HEK293 (cell line): Measurements from ENCODE around the gene SLC25A12.
A peak's percentile ranks its signal among the peaks of the same experiment; 100 is the strongest.

Experiments
- CTCF ChIA-PET: fragments of 350-600 bp; formaldehyde crosslinking; extraction: SDS; loops from one replicate; lab custom pipeline; 2021; ENCODE audit warnings: antibody characterized with exemption; lab: Yijun Ruan, JAX
- POLR2A ChIA-PET: fragments of 300-600 bp; formaldehyde crosslinking; extraction: SDS; loops from one replicate; lab custom pipeline; 2020; ENCODE audit warnings: antibody characterized with exemption, inconsistent platforms; lab: Yijun Ruan, JAX
- H3K27ac ChIP-seq: fragments of 200-500 bp; sonication (Bioruptor generic); 2 replicates; pipeline ENCODE4 v1.5.1; 2014; ENCODE audit warnings: low read depth, low read length, control low read depth, inconsistent platforms; ENCODE audit errors: extremely low read depth
- H3K36me3 ChIP-seq, 2 experiments: fragments of 200-500 bp in 1 of 2; sonication (Bioruptor generic) in 1 of 2; 1 replicate in 1 of 2; 2 replicates in 1 of 2; pipeline ENCODE4 v1.5.1; 2014 to 2017; ENCODE audit warnings: inconsistent platforms in 2 of 2, low read length in 2 of 2; ENCODE audit not compliant: control insufficient read depth in 2 of 2, insufficient read depth in 1 of 2
- H3K4me1 ChIP-seq: fragments of 200-500 bp; sonication (Bioruptor generic); 2 replicates; pipeline ENCODE4 v1.5.1; 2014; ENCODE audit warnings: mild to moderate bottlenecking, low read length, inconsistent platforms; ENCODE audit not compliant: control insufficient read depth, insufficient read depth
- H3K4me3 ChIP-seq: 2 replicates; pipeline ENCODE4 v1.5.1; 2011; ENCODE audit warnings: low read depth, mild to moderate bottlenecking, control low read depth, low read length, moderate library complexity
- H3K9me3 ChIP-seq: fragments of 200-500 bp; sonication (Bioruptor generic); 2 replicates; pipeline ENCODE4 v1.5.1; 2014; ENCODE audit warnings: low read depth, low read length, inconsistent platforms; ENCODE audit not compliant: control insufficient read depth, insufficient read depth
- FEZF1 ChIP-seq: fragments of 450-650 bp; formaldehyde crosslinking; IDR thresholded peaks from 2 replicates; pipeline ENCODE4 v1.5.1; 2016; ENCODE audit warnings: missing biosample characterization, missing genetic modification characterization
- GFI1B ChIP-seq: fragments of 450-650 bp; formaldehyde crosslinking; IDR thresholded peaks from 2 replicates; pipeline ENCODE4 v1.5.1; 2016; ENCODE audit warnings: missing biosample characterization, missing genetic modification characterization
- IKZF3 ChIP-seq: fragments of 450-650 bp; IDR thresholded peaks from 2 replicates; pipeline ENCODE4 v1.5.0; 2018; ENCODE audit warnings: missing biosample characterization, mild to moderate bottlenecking, missing genetic modification characterization, moderate library complexity
- KLF10 ChIP-seq: fragments of 450-650 bp; IDR thresholded peaks from 2 replicates; pipeline ENCODE4 v1.5.1; 2018; ENCODE audit warnings: missing biosample characterization, mild to moderate bottlenecking, missing genetic modification characterization
- KLF8 ChIP-seq: fragments of 450-650 bp; formaldehyde crosslinking; IDR thresholded peaks from 2 replicates; pipeline ENCODE4 v1.5.1; 2016; ENCODE audit warnings: missing biosample characterization, missing genetic modification characterization
- MEIS1 ChIP-seq: sonication (generic); formaldehyde crosslinking; IDR thresholded peaks from 2 replicates; pipeline ENCODE4 v1.8.1; 2022; ENCODE audit warnings: missing genetic modification reagents, mild to moderate bottlenecking, borderline replicate concordance
- MYNN ChIP-seq: fragments of 450-650 bp; formaldehyde crosslinking; IDR thresholded peaks from 2 replicates; pipeline ENCODE4 v1.5.1; 2016; ENCODE audit warnings: missing biosample characterization, missing genetic modification characterization, borderline replicate concordance
- OSR2 ChIP-seq: fragments of 450-650 bp; formaldehyde crosslinking; IDR thresholded peaks from 2 replicates; pipeline ENCODE4 v1.5.1; 2016; ENCODE audit warnings: missing biosample characterization, missing genetic modification characterization
- SP3 ChIP-seq: fragments of 450-650 bp; formaldehyde crosslinking; IDR thresholded peaks from 2 replicates; pipeline ENCODE4 v1.5.1; 2016; ENCODE audit warnings: missing biosample characterization, missing genetic modification characterization
- SP7 ChIP-seq: fragments of 450-650 bp; formaldehyde crosslinking; IDR thresholded peaks from 2 replicates; pipeline ENCODE4 v1.5.1; 2016; ENCODE audit warnings: missing biosample characterization, missing genetic modification characterization
- YY1 ChIP-seq: fragments of 450-650 bp; formaldehyde crosslinking; IDR thresholded peaks from 2 replicates; pipeline ENCODE4 v1.5.1; 2018; ENCODE audit warnings: missing biosample characterization, missing genetic modification characterization
- ZFP37 ChIP-seq: fragments of 450-650 bp; formaldehyde crosslinking; IDR thresholded peaks from 2 replicates; pipeline ENCODE4 v1.5.1; 2016; ENCODE audit warnings: missing biosample characterization, missing genetic modification characterization
- ZNF175 ChIP-seq: fragments of 450-650 bp; formaldehyde crosslinking; IDR thresholded peaks from 2 replicates; pipeline ENCODE4 v1.5.1; 2016; ENCODE audit warnings: missing biosample characterization, missing genetic modification characterization
- ZNF274 ChIP-seq, 2 experiments: fragments of 200-500 bp in 1 of 2; fragments of 450-650 bp in 1 of 2; sonication (Bioruptor generic) in 1 of 2; formaldehyde crosslinking in 1 of 2; IDR thresholded peaks; 2 replicates each; pipeline versions ENCODE4 v1.5.1 to v1.6.1; 2014 to 2016; ENCODE audit warnings: borderline replicate concordance in 1 of 2, inconsistent platforms in 1 of 2, low read length in 1 of 2, missing biosample characterization in 1 of 2, missing genetic modification characterization in 1 of 2
- ZNF311 ChIP-seq: fragments of 450-650 bp; formaldehyde crosslinking; IDR thresholded peaks from 2 replicates; pipeline ENCODE4 v1.5.1; 2017; ENCODE audit warnings: missing biosample characterization, missing genetic modification characterization, borderline replicate concordance
- ZNF37A ChIP-seq: fragments of 450-650 bp; IDR thresholded peaks from 2 replicates; pipeline ENCODE4 v1.5.1; 2018; ENCODE audit warnings: missing biosample characterization, missing genetic modification characterization
- ZNF521 ChIP-seq: fragments of 450-650 bp; formaldehyde crosslinking; IDR thresholded peaks from 2 replicates; pipeline ENCODE4 v1.5.1; 2017; ENCODE audit warnings: missing biosample characterization, mild to moderate bottlenecking, missing genetic modification characterization
- ZSCAN30 ChIP-seq: fragments of 450-650 bp; IDR thresholded peaks from 2 replicates; pipeline ENCODE4 v1.5.1; 2018; ENCODE audit warnings: missing biosample characterization, mild to moderate bottlenecking, missing genetic modification characterization, moderate library complexity
- TF ChIP-seq, protein P1 (sequence below): fragments of 450-650 bp; formaldehyde crosslinking; optimal IDR thresholded peaks from 2 replicates; pipeline ENCODE3; 2016; ENCODE audit warnings: missing biosample characterization, mild to moderate bottlenecking, missing genetic modification characterization
- TF ChIP-seq, protein P2 (sequence below): fragments of 450-650 bp; formaldehyde crosslinking; IDR thresholded peaks from 2 replicates; pipeline ENCODE4 v1.5.1; 2016; ENCODE audit warnings: missing biosample characterization, missing genetic modification characterization
- TF ChIP-seq, protein P3 (sequence below): fragments of 450-650 bp; formaldehyde crosslinking; IDR thresholded peaks from 2 replicates; pipeline ENCODE4 v1.5.1; 2016; ENCODE audit warnings: missing biosample characterization, missing genetic modification characterization

The SLC25A12 gene

DNA sequence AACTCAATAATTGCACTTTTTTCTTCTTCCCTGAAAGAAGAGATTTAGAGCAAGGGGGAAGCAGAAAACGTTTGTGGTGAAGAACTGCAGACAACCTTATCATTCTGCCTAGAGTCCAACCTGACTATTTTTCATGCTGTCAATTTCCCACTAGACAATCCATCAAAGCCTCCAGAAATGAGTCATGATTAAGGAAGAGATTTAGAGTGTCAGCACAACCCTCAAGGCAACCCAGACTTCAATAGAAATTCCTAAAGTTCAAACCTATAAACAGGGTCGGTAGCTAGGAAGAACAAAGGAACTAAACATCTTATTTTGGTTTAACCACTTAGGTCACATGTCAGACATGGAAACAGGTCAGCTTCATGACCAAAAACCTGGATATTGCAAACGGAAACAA is 86.9 kb downstream of the SLC25A12 start:
- no peak overlapping the region for H3K4me3 ChIP-seq
- H3K9me3 ChIP-seq = no peaks in the 10 kb centered on the region
- POLR2A ChIA-PET = no interaction called here
- H3K36me3 ChIP-seq = peaks cover 3 to 15% of the 10 kb centered on the region in 2 experiments
- no peak overlapping the region for H3K27ac ChIP-seq
- TF ChIP-seq MEIS1 = peak; percentile 65; the same call in 1 of the 2 replicates
- TF ChIP-seq SP7 (tag by site-specific recombination) = 0 out of 2 replicates have a peak, but pooled peaks have one; percentile 13
- TF ChIP-seq GFI1B (tag by site-specific recombination) = no peak
- CTCF ChIA-PET = interaction anchor here (0.8 kb wide), 1 partner anchor 306 kb away, joined by 5 read pairs; no protein-coding TSS in a partner anchor
- peaks cover 23% of the 10 kb centered on the region for H3K4me1 ChIP-seq

DNA sequence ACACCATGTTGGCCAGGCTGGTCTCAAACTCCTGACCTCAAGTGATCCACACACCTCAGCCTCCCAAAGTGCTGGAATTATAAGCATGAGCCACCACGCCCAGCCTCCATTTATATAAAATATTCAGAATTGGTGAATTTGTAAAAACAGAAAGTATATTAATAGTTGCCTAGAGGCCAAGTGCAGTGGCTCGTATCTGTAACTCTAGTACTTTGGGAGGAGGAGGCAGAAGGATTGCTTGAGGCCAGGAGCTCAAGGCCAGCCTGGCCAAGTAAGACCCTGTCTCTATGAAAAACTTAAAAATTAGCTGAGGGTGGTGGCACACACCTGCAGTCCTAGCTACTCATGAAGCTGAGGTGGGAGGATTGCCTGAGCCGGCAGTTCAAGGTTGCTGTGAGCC is 89.6 kb downstream of the SLC25A12 start:
- TF ChIP-seq ZNF37A (tag by site-specific recombination) = no peak
- no peak for TF ChIP-seq FEZF1
- no peak for TF ChIP-seq KLF10 (tag by site-specific recombination)
- no peak for TF ChIP-seq ZSCAN30 (tag by site-specific recombination)
- no peak for TF ChIP-seq MYNN (tag by site-specific recombination)
- no peak for TF ChIP-seq YY1
- no peak for TF ChIP-seq SP3 (tag by site-specific recombination)
- TF ChIP-seq, protein P1, sequence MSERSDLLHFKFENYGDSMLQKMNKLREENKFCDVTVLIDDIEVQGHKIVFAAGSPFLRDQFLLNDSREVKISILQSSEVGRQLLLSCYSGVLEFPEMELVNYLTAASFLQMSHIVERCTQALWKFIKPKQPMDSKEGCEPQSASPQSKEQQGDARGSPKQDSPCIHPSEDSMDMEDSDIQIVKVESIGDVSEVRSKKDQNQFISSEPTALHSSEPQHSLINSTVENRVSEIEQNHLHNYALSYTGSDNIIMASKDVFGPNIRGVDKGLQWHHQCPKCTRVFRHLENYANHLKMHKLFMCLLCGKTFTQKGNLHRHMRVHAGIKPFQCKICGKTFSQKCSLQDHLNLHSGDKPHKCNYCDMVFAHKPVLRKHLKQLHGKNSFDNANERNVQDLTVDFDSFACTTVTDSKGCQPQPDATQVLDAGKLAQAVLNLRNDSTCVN (tag by site-specific recombination) = no peak
- no peak for TF ChIP-seq ZNF274 (IDR thresholded peaks at IDR 0.05; ENCODE audit: low read length)
- no peak for TF ChIP-seq ZNF274 (tag by site-specific recombination; IDR thresholded peaks at IDR 0.05; ENCODE audit: borderline replicate concordance)
- TF ChIP-seq ZNF521 (tag by site-specific recombination) = no peak
- TF ChIP-seq ZNF175 (tag by site-specific recombination) = no peak
- no peak for TF ChIP-seq IKZF3 (tag by site-specific recombination)
- TF ChIP-seq ZNF311 (tag by site-specific recombination) = no peak
- TF ChIP-seq, protein P2, sequence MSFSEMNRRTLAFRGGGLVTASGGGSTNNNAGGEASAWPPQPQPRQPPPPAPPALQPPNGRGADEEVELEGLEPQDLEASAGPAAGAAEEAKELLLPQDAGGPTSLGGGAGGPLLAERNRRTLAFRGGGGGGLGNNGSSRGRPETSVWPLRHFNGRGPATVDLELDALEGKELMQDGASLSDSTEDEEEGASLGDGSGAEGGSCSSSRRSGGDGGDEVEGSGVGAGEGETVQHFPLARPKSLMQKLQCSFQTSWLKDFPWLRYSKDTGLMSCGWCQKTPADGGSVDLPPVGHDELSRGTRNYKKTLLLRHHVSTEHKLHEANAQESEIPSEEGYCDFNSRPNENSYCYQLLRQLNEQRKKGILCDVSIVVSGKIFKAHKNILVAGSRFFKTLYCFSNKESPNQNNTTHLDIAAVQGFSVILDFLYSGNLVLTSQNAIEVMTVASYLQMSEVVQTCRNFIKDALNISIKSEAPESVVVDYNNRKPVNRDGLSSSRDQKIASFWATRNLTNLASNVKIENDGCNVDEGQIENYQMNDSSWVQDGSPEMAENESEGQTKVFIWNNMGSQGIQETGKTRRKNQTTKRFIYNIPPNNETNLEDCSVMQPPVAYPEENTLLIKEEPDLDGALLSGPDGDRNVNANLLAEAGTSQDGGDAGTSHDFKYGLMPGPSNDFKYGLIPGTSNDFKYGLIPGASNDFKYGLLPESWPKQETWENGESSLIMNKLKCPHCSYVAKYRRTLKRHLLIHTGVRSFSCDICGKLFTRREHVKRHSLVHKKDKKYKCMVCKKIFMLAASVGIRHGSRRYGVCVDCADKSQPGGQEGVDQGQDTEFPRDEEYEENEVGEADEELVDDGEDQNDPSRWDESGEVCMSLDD = no peak
- TF ChIP-seq, protein P3, sequence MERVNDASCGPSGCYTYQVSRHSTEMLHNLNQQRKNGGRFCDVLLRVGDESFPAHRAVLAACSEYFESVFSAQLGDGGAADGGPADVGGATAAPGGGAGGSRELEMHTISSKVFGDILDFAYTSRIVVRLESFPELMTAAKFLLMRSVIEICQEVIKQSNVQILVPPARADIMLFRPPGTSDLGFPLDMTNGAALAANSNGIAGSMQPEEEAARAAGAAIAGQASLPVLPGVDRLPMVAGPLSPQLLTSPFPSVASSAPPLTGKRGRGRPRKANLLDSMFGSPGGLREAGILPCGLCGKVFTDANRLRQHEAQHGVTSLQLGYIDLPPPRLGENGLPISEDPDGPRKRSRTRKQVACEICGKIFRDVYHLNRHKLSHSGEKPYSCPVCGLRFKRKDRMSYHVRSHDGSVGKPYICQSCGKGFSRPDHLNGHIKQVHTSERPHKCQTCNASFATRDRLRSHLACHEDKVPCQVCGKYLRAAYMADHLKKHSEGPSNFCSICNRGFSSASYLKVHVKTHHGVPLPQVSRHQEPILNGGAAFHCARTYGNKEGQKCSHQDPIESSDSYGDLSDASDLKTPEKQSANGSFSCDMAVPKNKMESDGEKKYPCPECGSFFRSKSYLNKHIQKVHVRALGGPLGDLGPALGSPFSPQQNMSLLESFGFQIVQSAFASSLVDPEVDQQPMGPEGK (tag by site-specific recombination) = no peak
- no peak for TF ChIP-seq OSR2 (tag by site-specific recombination)
- no peak for TF ChIP-seq KLF8 (tag by site-specific recombination)
- TF ChIP-seq ZFP37 (tag by site-specific recombination) = no peak
- TF ChIP-seq, all 188 proteins: peak for 0
- no peak overlapping the region for H3K4me3 ChIP-seq
- peaks cover 10% of the 10 kb centered on the region for H3K4me1 ChIP-seq
- no peaks in the 10 kb centered on the region for H3K9me3 ChIP-seq
- H3K27ac ChIP-seq = no peak overlapping the region
- H3K36me3 ChIP-seq = peaks cover 6 to 15% of the 10 kb centered on the region in 2 experiments
- POLR2A ChIA-PET = no interaction called here
- CTCF ChIA-PET = interaction anchor here (0.6 to 1.1 kb wide), 3 partner anchors 25 to 657 kb away, joined by 3 read pairs; no protein-coding TSS in a partner anchor
